Activated T-helper 1 cell treated with Interleukin-2 at 50 U/mL for 16 hours (primary cell): Measurements from ENCODE around the gene MKI67.
"Not testable (repeated sequence)": the region's sequence is repeated elsewhere in the genome, so short reads cannot be mapped to it uniquely, and the experiment has no call there.

Experiments used
- DNase-seq: peaks from one replicate; pipeline ENCODE4 v3.0.0-alpha.2; 2020; ENCODE audit warnings: low read depth

Gene MKI67

DNA sequence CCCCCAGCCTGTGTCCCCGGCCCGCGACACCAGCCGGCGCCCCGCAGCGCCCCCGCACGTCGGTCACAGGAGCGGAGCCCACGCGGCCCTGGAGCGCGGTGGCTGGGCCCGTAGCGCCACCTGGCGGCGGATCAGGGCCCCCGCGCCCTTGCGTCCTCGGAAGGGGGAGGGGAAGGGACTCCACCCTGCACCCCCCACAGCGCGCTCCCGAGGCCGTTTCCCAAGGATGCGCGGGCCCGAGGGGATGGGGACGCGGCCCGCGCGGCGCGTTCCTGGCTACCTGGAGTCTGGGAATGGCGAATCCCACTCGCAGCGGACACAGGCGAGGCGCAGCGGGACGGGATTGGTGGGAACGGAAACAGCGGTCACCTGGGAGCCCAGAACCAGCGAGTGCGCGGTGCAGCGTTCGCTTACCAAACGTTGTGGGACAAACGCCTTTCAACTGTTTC, 23.8 kb upstream of the MKI67 start:
- peak; percentile 67 for DNase-seq

- no peak for DNase-seq
These were observed 23.2 kb upstream of the MKI67 start for GRCh38 chr10:128149267-128150014.

GRCh38 chr10:128147669-128148068, 21.4 kb upstream of the MKI67 start:
- no peak for DNase-seq

DNA sequence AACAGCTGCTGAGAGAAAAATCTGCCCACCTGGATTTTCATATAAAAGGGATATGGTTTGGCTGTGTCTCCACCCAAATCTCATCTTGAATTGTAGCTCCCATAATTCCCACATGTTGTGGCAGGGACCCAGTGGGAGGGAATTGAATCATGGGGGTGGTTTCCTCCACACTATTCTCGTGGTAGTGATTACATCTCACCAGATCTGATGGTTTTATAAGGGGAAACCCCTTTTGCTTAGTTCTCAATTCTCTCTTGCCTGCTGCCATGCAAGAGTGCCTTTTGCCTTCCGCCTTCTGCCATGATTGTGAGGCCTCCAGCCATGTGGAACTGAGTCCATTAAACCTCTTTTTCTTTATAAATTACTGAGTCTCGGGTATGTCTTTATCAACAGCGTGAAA, 20.8 kb upstream of the MKI67 start:
- DNase-seq, result no peak

DNA sequence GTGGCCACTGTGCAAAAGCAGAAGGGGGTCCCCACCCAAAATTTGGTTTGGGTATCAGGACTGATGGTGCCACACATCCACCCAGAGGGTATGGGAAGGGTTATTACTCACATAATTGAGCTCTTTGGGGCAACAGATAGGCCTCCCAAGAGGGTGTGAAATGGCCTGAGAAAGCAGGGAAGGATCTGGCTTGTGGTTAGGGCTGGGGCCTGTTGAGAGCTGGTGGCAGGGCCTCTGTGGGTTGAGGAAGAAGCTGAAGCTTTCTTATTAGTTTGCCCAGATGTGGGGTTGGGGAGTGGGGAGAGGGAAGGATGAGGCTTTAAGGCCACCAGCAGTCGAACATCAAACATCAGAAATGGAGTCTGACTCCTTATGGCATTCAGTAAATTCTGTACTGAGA, 18.3 kb upstream of the MKI67 start:
- DNase-seq, result no peak

DNA sequence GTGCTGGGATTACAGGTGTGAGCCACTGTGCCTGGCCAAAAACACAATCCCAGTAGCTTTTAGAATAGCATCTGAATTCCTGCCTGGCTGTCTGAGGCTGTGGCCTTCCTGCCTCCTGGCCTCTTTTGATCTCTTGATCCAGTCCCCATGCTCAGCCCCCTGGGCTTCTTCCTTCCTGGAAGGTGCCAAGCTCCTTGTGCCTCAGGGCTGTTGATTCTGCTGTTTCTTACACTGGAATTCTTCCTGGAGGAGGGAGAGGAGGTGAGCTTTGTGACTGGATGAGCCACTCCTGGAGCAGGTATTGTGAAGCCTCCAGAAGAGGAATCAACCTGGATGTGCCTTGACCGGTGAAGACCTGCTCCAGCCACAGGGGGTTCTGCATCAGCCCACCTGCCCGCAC, 17.3 kb upstream of the MKI67 start:
- DNase-seq, result no peak

- no peak for DNase-seq
These were observed 14.2 kb upstream of the MKI67 start for GRCh38 chr10:128140425-128140824.

DNA sequence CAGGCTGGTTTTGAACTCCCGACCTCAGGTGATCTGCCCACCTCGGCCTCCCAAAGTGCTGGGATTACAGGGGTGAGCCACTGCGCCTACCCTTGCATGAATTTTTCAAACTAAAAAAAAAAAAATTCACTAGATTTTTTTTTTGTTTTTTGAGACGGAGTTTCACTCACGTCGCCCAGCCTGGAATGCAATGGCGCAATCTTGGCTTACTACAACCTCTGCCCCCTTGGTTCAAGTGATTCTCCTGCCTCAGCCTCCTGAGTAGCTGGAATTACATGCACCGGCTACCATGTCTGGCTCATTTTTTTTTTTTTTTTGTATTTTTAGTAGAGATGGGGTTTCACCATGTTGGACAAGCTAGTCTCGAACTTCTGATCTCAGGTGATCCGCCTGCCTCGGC, 12.2 kb upstream of the MKI67 start:
- DNase-seq, result not testable (repeated sequence)

GRCh38 chr10:128137877-128138276, 11.7 kb upstream of the MKI67 start:
- DNase-seq, result no peak

DNA sequence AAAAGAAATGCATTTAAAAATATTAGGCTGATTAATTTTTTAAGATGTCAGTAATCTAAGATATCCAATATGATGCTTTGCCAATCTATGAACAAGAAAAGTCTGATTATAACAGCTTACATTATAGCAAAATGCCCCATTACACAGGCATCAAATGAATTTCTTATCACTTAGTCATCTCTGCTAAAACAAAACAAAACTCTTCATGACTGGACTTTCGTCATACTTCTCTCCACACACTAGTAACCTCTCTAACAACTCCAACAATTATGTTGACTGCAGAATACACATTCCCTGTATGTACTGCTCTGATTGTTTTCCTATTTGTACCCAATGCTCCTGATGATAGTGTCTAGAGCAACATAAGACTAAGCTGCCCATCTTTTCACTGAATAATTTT, 3.8 kb upstream of the MKI67 start:
- no peak for DNase-seq

DNA sequence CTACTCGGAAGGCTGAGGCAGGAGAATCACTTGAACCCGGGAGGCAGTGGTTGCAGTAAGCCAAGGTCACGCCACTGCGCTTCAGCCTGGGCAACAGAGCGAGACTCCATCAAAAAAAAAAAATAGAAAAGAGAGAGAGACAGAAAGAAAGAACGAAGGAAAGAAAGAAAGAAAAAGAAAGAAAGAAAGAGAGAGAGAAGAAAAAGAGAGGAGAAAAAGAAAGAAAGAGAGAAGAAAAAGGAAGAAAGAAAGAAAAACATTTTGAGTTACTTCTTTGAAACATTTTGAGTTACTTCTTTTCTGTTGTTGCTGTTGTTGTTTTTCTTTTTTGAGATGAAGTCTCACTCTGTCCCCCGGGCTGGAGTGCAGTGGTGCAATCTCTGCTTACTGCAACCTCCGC, 2.4 kb upstream of the MKI67 start:
- no peak for DNase-seq

DNA sequence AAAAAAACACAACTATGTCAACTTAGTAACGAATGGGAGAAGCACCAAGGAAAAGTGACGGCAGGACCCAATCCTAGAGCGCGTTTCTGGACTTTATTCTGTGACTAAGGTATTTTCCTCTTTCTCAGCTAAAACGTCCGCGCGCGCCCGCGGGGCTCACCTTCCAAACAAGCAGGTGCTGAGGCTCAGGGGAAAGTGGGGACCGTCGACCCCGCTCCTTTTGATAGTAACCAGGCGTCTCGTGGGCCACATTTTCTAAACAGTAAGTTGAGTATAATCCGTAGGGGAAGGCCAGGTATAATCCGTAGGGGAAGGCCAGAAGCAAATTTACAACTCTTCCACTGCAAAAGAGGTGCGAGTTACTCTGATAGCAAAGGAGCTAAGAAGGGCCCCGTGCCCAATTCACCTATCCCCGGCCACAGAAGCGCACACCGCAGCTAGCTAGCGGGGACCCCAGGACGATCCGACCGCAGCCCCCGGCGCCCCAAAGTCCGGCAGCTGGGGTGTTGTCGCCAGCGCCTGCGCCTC, 743 bp downstream of the MKI67 start:
- DNase-seq, result no peak

DNA sequence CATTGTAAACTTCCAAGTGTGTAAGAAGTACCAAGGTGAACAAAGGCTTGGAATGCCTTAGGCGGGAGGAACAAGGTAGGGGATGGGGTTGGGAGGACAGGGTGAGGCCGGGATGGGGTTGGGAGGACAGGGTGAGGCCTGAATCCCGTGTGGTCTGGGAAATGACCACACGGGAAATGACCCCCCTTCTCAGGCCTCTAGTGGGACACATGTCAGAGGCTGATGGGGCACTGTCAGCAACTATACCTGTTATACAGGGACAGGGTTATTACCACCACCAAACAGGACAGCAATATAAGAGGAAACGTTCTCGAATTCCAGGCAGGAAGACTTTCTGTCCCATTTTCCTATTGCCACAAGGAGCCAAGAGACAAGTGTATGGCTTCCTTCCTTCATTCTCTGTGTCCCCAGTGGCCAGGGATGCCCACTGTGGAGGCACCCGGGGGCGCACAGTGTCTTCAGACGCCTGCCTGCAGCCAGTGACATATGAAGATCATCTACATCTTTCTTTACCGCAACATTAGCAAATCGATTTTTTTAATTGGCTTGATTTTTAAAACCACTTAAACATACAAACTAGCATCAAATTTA, 1.3 kb downstream of the MKI67 start:
- DNase-seq, result no peak

- no peak for DNase-seq
These were observed 2.4 kb downstream of the MKI67 start for GRCh38 chr10:128123846-128124245.

DNA sequence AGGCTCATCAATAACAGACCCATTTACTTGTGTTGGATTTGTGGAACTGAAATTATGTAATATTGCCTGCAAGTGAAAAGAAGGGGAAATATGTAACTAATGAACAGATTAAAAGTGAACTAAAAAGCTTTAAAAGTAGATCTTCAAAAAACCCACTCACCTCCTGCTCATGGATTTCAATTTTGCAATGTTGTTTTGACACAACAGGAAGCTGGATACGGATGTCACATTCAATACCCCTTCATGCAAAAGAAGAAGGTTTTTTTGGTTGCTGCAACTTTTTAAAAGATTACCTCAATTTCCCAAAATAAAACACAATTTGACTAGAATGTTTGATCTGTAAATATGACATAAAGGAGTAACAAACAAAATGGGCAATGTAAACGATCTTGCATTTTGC, 3.3 kb downstream of the MKI67 start:
- DNase-seq, result no peak

DNA sequence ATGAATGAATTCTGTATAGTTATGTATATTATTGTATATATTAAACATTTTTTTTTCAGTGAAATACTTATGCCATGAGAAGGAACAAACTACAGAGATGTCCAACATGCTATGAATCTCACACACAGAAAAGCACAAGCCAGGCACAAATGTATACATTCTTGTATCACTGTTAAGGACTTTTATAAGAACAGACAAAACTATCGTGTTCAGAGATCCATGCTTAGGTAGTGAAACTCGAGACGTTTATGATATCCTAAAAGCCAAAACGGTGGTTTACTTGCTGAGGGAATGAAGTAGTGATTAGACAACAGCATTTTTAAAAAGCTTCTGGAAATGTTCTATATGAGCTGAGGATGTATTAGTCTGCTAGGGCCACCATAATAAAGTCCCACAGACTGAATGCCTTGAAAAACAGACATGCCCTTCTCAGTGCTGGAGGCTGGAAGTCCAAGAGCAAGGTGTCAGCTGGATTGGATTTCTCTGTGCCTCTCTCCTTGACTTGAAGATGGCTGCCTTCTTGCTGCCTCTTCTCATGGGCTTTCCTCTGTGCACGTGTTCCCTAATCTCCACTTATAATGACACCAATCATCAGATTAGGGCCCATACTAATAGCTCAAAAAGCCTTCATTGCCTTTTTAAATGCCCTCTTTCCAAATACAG, 4.3 kb downstream of the MKI67 start:
- no peak for DNase-seq

DNA sequence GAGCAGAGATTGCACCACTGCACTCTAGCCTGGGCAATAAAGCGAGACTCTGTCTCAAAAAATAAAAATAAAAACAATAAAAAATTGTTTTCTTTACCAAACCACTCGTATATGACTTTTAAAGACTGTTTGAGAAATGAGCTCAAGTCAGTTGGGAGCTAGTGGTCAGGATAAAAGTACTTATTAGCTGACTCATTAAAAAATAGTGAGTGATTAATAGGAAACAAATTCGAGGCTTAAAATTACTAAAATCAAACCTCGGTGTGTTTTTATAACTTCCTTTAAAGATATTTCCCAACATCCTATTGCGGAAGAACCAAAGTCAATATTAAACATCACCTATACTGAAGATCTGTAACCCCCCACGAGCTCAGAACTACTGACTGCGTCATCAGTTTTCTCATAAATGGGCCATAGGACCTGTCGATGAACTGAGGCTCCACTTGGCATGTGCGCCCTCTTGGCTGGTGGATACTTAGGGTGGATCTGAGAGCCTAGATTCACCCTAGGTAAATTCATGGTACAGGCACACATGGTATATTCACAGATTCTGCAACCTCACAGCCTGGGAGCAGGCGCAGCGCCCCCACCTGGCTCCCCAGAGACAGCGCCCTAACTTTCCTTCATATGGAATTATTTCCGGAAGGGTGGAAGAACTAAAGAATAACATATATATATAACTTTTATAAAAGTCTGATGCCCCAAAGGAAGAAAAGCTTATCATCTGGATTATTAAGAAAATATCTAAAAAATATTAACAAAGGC, 9.2 kb downstream of the MKI67 start:
- DNase-seq, result no peak

- DNase-seq, result no peak
These were observed 10.0 kb downstream of the MKI67 start for GRCh38 chr10:128116187-128116586.

DNA sequence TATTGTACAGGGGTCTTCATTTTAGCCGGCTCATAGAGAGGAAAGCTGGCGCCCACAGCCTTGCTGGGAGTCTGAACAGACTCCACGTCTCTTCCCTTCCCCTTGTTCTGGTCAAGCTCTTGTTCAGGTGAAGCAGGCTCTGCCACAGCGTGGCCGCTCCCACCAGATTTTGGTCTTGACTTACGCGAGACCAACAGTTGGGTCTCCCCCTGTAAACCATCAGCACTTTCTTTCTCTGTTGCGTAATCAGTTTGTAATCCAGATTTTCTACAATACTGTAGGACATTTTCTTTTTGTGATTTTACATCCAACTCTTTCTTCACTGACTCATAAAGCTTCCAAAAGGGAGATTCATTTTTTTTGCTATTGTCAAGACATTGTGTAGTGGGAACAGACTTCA, 10.9 kb downstream of the MKI67 start:
- no peak for DNase-seq

GRCh38 chr10:128114901-128115300, 11.3 kb downstream of the MKI67 start:
- no peak for DNase-seq

DNA sequence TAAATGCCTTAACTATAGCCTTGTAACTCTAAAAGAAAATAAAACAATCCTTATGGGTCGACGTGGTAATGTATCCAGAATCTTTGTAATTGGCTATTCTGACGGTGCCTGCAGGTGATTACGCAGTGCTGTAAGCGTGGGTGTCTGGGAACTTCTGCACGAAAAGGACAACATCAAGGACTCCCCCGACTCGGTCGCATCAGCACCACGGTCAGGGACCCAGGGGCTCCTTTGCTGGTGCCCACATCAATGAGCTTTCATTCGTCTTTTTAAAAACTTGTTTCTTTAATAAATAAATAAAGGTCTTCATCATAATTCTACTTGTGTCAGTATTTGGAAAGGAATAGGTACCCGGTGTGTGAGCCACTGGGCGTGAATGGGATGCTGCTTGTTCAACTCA, 13.2 kb downstream of the MKI67 start:
- DNase-seq, result no peak

- DNase-seq, result no peak
These were observed 14.5 kb downstream of the MKI67 start for GRCh38 chr10:128111696-128112095.
